SU-DHL-6 (cell line): ENCODE measurements around the gene UQCR10.

Source experiments
- H2AFZ ChIP-seq: fragments of 200-600 bp; sonication (generic); 2 replicates; pipeline ENCODE4 v1.6.1; 2014; ENCODE audit warnings: low read depth, mild to moderate bottlenecking, moderate library complexity, mixed read lengths, antibody characterized with exemption, low read length; ENCODE audit not compliant: severe bottlenecking
- H3F3A ChIP-seq: fragments of 200-600 bp; shearing (Covaris generic); 2 replicates; pipeline ENCODE4 v1.6.0; 2016; ENCODE audit warnings: antibody characterized with exemption, mild to moderate bottlenecking; ENCODE audit not compliant: insufficient read depth
- H3K27ac ChIP-seq: fragments of 200-600 bp; sonication (generic); 2 replicates; pipeline ENCODE4 v1.5.1; 2016; ENCODE audit warnings: low read depth, mild to moderate bottlenecking, low read length, moderate library complexity, mixed read lengths
- H3K27me3 ChIP-seq: fragments of 200-600 bp; sonication (generic), shearing (Covaris generic); 2 replicates; pipeline ENCODE4 v1.6.0; 2014; ENCODE audit warnings: mild to moderate bottlenecking, low read length
- H3K36me3 ChIP-seq: fragments of 200-600 bp; sonication (generic); 2 replicates; pipeline ENCODE4 v1.6.1; 2014; ENCODE audit warnings: mild to moderate bottlenecking, low read length, mixed read lengths
- H3K4me2 ChIP-seq: fragments of 300-600, 200-600 bp; shearing (Covaris generic), sonication (generic); 2 replicates; pipeline ENCODE4 v1.6.0; 2014; ENCODE audit warnings: low read length, low read depth, mild to moderate bottlenecking; ENCODE audit not compliant: poor library complexity, severe bottlenecking
- H3K4me3 ChIP-seq: fragments of 200-600 bp; sonication (generic); 2 replicates; pipeline ENCODE4 v1.5.1; 2014; ENCODE audit warnings: antibody characterized with exemption, low read length, mild to moderate bottlenecking, mixed read lengths; ENCODE audit not compliant: insufficient read depth, poor library complexity, severe bottlenecking
- H3K79me2 ChIP-seq: fragments of 200-600 bp; sonication (generic); 2 replicates; pipeline ENCODE4 v1.6.1; 2014; ENCODE audit warnings: mild to moderate bottlenecking, low read length, moderate library complexity; ENCODE audit not compliant: insufficient read depth
- H3K9ac ChIP-seq: fragments of 200-600 bp; sonication (generic); 2 replicates; pipeline ENCODE4 v1.7.0; 2014; ENCODE audit warnings: mild to moderate bottlenecking, low read length
- H3K9me2 ChIP-seq: fragments of 200-600 bp; sonication (generic); replicated peaks from 2 replicates; pipeline ENCODE4 v1.6.1; 2014; ENCODE audit warnings: low read length; ENCODE audit not compliant: insufficient read depth
- H3K9me3 ChIP-seq: fragments of 200-600 bp; sonication (generic); 2 replicates; pipeline ENCODE4 v1.6.1; 2014; ENCODE audit warnings: low read length, mixed read lengths; ENCODE audit not compliant: insufficient read depth
- H4K20me1 ChIP-seq: fragments of 200-600 bp; sonication (generic); 2 replicates; pipeline ENCODE4 v1.6.1; 2014; ENCODE audit warnings: low read depth, mild to moderate bottlenecking, antibody characterized with exemption, low read length, moderate library complexity, mixed read lengths
- EZH2phosphoT487 ChIP-seq: fragments of 200-600 bp; sonication (generic), shearing (Covaris generic); conservative IDR thresholded peaks from 2 replicates; pipeline ENCODE4 v1.6.1; 2018; ENCODE audit warnings: mild to moderate bottlenecking, antibody characterized with exemption, low read length, moderate library complexity, mixed read lengths
- TF ChIP-seq, protein P1 (sequence below): fragments of 200-600 bp; sonication (generic); IDR thresholded peaks from one replicate; pipeline ENCODE4 v1.5.1; 2017; ENCODE audit warnings: antibody characterized with exemption, mild to moderate bottlenecking, low read length, moderate library complexity; ENCODE audit not compliant: insufficient read depth, poor library complexity, severe bottlenecking

Gene UQCR10

GRCh38 chr22:29738118-29738815 is 28.9 kb upstream of the UQCR10 start:
- Histone ChIP-seq H3K4me3 (no peak overlapping the region), H3K9ac (no peak overlapping the region), H3K9me2 (no peaks in the 10 kb centered on the region), H3K4me2 (no peak overlapping the region), H3K27me3 (no peaks in the 10 kb centered on the region), H2AFZ (no peak overlapping the region), H3K36me3 (no peaks in the 10 kb centered on the region), H3F3A (peaks cover 8% of the 10 kb centered on the region; the same call in 1 of the 2 replicates), H3K9me3 (no peaks in the 10 kb centered on the region), H3K79me2 (no peaks in the 10 kb centered on the region), H3K27ac (no peak overlapping the region), H4K20me1 (no peaks in the 10 kb centered on the region)
- no peak for TF ChIP-seq EZH2phosphoT487
- TF ChIP-seq, protein P1, sequence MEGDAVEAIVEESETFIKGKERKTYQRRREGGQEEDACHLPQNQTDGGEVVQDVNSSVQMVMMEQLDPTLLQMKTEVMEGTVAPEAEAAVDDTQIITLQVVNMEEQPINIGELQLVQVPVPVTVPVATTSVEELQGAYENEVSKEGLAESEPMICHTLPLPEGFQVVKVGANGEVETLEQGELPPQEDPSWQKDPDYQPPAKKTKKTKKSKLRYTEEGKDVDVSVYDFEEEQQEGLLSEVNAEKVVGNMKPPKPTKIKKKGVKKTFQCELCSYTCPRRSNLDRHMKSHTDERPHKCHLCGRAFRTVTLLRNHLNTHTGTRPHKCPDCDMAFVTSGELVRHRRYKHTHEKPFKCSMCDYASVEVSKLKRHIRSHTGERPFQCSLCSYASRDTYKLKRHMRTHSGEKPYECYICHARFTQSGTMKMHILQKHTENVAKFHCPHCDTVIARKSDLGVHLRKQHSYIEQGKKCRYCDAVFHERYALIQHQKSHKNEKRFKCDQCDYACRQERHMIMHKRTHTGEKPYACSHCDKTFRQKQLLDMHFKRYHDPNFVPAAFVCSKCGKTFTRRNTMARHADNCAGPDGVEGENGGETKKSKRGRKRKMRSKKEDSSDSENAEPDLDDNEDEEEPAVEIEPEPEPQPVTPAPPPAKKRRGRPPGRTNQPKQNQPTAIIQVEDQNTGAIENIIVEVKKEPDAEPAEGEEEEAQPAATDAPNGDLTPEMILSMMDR: no peak

DNA sequence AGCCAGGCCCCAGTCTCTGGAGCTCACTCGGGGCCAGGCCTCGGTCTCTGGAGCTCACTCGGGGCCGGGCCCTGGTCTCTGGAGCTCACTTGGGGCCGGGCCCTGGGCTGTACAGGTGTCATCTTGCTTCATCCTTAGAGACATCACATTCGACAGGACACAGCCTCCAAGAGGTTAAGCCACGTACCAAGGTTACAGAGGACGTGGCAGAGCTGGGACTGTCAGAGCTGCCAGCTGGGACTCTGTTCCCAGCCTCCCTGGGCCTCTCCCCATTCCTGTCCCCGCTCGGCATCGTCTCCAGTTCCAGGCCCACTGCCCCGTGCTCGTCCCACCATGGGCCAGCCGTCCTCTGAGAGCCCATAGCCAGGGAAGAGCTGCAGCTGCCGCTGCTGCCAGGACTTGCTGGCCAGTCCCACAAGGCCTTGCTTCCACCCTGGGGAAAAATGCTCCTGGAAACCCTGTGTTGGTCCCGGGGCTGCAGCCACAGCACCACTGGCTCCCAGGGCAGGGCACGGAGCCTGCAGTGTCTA is 27.8 kb upstream of the UQCR10 start:
- Histone ChIP-seq H3K27me3 (no peaks in the 10 kb centered on the region), H3K4me2 (no peak overlapping the region), H4K20me1 (no peaks in the 10 kb centered on the region), H3K36me3 (no peaks in the 10 kb centered on the region), H3K79me2 (no peaks in the 10 kb centered on the region), H3K9ac (no peak overlapping the region), H3K9me3 (no peaks in the 10 kb centered on the region), H3K9me2 (no peaks in the 10 kb centered on the region), H3K27ac (no peak overlapping the region), H3K4me3 (no peak overlapping the region), H2AFZ (no peak overlapping the region), H3F3A (no peaks in the 10 kb centered on the region; the same call in 1 of the 2 replicates)
- no peak for TF ChIP-seq EZH2phosphoT487
- TF ChIP-seq, protein P1: no peak

DNA sequence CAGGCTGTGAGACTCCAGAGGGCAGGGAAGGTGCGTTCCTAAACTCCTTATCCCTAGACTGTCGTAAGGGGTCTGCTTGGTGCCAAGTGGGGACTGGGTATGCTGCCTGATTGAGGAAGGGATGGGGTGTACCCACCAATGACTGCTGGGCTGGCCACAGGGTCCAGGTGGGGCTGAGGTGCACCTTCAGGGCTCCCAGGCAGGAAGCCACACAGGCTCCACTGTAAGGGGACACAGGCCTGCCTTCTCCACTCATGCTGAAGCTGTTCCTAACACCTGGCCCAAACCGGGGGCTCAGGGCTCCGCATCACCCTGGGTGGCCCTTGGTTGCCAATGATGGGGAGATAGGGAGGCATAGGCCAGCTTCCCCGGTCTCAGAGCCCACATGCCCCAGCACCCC is 27.0 kb upstream of the UQCR10 start:
- Histone ChIP-seq H3K9me3 (no peaks in the 10 kb centered on the region), H3K4me3 (no peak overlapping the region), H3K9me2 (no peaks in the 10 kb centered on the region), H3K79me2 (no peaks in the 10 kb centered on the region), H3F3A (no peaks in the 10 kb centered on the region; the same call in 1 of the 2 replicates), H3K9ac (no peak overlapping the region), H2AFZ (no peak overlapping the region), H3K27ac (no peak overlapping the region), H3K4me2 (no peak overlapping the region), H3K36me3 (no peaks in the 10 kb centered on the region), H4K20me1 (no peaks in the 10 kb centered on the region), H3K27me3 (no peaks in the 10 kb centered on the region)
- no peak for TF ChIP-seq EZH2phosphoT487
- TF ChIP-seq, protein P1: no peak
